ENCODE results near the gene TSNAX. TPM values are rescaled to one million over a fixed set of nuclear protein-coding genes. Genes with fewer than 3 reads are reported as not detected.

The TSNAX gene
- total and polyA plus RNA-seq, 9 of the 15 experiments (the other 6 are each of a cell fraction or from before 2014, with no cell fraction given) = 33.8 to 102 (median 61.2) TPM

DNA sequence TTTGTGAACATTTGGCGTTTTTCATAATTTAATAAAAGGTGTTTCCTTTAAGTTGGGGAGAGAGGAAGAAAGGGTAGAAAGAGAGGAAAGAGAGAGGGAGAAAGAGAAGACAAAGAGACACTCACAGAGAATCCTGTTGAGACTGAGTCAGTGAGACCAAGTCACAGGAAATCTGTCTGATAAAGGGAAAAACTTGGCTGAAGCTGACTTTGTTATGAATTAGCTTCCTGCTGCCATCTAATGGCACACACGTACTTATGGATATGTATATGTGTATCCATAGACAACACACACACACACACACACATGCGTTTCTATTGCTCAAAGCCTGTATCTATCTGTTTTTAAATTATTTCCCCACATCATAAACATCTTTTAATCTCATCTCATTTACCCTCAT, 55.6 kb downstream of the TSNAX start (continued):
- no peak for TF ChIP-seq ZNF318 (IDR thresholded peaks at IDR 0.05; ENCODE audit: borderline replicate concordance in 1 of 2, low read depth in 1 of 2)
- no peak for TF ChIP-seq GABPB2 (CRISPR knock-in tag; conservative IDR thresholded peaks at IDR 0.05)
- no peak for TF ChIP-seq ILK (tag; IDR thresholded peaks at IDR 0.05; ENCODE audit: borderline replicate concordance, low read depth)
- TF ChIP-seq, protein P1, sequence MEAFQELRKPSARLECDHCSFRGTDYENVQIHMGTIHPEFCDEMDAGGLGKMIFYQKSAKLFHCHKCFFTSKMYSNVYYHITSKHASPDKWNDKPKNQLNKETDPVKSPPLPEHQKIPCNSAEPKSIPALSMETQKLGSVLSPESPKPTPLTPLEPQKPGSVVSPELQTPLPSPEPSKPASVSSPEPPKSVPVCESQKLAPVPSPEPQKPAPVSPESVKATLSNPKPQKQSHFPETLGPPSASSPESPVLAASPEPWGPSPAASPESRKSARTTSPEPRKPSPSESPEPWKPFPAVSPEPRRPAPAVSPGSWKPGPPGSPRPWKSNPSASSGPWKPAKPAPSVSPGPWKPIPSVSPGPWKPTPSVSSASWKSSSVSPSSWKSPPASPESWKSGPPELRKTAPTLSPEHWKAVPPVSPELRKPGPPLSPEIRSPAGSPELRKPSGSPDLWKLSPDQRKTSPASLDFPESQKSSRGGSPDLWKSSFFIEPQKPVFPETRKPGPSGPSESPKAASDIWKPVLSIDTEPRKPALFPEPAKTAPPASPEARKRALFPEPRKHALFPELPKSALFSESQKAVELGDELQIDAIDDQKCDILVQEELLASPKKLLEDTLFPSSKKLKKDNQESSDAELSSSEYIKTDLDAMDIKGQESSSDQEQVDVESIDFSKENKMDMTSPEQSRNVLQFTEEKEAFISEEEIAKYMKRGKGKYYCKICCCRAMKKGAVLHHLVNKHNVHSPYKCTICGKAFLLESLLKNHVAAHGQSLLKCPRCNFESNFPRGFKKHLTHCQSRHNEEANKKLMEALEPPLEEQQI (IDR thresholded peaks at IDR 0.05) = no peak
- no peak for TF ChIP-seq NR2C1 (IDR thresholded peaks at IDR 0.05)
- no peak for TF ChIP-seq NR2C1 (tag; IDR thresholded peaks at IDR 0.05)
- TF ChIP-seq, protein P2, sequence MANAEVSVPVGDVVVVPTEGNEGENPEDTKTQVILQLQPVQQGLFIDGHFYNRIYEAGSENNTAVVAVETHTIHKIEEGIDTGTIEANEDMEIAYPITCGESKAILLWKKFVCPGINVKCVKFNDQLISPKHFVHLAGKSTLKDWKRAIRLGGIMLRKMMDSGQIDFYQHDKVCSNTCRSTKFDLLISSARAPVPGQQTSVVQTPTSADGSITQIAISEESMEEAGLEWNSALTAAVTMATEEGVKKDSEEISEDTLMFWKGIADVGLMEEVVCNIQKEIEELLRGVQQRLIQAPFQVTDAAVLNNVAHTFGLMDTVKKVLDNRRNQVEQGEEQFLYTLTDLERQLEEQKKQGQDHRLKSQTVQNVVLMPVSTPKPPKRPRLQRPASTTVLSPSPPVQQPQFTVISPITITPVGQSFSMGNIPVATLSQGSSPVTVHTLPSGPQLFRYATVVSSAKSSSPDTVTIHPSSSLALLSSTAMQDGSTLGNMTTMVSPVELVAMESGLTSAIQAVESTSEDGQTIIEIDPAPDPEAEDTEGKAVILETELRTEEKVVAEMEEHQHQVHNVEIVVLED (CRISPR knock-in tag; IDR thresholded peaks at IDR 0.05) = no peak
- no peak for TF ChIP-seq ZNF134 (CRISPR knock-in tag; conservative IDR thresholded peaks at IDR 0.05)
- no peak for TF ChIP-seq E2F3 (CRISPR knock-in tag; IDR thresholded peaks at IDR 0.05)
- TF ChIP-seq, protein P3, sequence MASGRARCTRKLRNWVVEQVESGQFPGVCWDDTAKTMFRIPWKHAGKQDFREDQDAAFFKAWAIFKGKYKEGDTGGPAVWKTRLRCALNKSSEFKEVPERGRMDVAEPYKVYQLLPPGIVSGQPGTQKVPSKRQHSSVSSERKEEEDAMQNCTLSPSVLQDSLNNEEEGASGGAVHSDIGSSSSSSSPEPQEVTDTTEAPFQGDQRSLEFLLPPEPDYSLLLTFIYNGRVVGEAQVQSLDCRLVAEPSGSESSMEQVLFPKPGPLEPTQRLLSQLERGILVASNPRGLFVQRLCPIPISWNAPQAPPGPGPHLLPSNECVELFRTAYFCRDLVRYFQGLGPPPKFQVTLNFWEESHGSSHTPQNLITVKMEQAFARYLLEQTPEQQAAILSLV (tag; IDR thresholded peaks at IDR 0.05) = peak; percentile 34; the same call in 1 of the 2 replicates
- no peak for TF ChIP-seq NELFE (IDR thresholded peaks at IDR 0.05; ENCODE audit: insufficient read depth, insufficient read length)
